HG02981 (cell line): ENCODE results near the gene LSM12.
A peak's percentile ranks its signal among the peaks of the same experiment; 100 is the strongest.
"Not testable (repeated sequence)": the region's sequence is repeated elsewhere in the genome, so short reads cannot be mapped to it uniquely, and the experiment has no call there.

Source experiments
- ATAC-seq: cut with Tn5 transposase; IDR thresholded peaks from one replicate; pipeline ENCODE4 v1.9.1; 2021; ENCODE audit warnings: mild to moderate bottlenecking, moderate library complexity; ENCODE audit not compliant: unreplicated experiment

The LSM12 gene

DNA sequence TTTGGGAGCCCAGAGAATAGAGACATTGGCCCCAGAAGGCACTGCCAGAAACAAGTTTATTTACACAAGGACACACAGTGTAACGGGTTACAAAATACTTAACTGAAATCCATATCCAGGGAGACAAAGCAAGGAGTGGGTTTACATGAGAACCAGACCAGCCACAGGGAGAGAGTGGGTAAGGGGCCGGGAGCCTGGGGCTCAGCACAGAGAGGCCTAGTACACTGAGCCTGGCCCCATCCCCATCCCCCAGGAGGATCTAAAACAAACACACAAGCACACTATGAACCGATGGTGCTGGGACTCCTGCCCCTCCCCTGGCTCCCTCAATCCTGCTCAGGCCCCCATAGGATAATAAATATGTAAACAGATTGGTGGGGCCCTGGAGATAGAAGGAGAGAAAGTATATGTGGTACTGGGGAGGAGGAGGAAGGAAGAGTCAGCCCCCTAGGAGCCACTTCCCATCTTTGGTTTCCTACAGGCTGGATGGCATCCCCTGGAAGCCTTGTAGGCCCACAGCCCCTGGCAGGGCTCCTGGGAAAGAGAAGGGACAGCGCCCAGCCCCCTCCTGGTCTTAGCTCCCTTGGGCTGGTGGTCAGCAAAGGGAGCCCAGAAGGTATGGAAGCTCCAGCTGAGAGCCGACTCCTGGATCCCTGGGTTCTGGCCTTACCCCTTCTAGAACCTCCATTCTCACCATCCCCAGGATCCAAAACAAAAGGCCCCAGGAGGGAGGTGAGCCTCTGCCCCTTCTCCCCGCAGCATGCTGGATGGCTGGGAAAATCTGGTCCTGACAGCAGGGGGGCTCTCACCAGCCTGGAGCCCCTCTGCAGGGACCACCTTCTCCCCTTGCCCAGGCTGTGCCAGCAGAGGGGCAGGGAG lies 10.5 kb upstream of the LSM12 start:
- ATAC-seq = no peak

DNA sequence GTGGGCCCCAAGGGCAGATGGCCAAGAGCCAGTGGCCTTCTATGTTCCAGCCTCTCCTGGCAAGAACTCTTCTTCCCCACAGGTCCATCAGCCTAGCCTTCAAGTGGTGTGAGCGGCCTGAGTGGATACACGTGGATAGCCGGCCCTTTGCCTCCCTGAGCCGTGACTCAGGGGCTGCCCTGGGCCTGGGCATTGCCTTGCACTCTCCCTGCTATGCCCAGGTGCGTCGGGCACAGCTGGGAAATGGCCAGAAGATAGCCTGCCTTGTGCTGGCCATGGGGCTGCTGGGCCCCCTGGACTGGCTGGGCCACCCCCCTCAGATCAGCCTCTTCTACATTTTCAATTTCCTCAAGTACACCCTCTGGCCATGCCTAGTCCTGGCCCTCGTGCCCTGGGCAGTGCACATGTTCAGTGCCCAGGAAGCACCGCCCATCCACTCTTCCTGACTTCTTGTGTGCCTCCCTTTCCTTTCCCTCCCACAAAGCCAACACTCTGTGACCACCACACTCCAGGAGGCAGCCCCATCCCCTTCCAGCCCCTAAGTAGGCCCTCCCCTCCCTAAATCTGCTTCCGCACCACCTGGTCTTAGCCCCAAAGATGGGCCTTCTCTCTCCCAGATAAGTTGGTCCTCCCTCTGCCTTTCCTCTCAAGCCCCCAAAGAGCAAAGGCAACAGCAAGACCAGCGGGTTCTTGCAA lies 9.3 kb upstream of the LSM12 start:
- no peak for ATAC-seq

DNA sequence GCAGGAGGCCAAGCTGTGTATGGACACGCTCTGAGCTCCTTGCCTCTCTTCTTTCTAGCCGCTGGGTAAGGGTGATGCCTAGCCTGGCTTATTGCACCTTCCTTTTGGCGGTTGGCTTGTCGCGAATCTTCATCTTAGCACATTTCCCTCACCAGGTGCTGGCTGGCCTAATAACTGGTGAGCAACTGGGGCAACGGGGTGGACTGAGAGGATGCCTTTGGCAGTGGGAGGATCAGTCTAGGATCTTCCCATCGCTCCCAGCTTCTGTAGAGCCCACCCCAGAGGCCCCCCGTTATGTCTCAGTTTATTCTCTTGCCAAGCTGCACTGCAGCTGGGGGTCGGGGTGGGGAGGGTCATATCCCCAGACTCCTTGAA lies 8.4 kb upstream of the LSM12 start:
- ATAC-seq = no peak

DNA sequence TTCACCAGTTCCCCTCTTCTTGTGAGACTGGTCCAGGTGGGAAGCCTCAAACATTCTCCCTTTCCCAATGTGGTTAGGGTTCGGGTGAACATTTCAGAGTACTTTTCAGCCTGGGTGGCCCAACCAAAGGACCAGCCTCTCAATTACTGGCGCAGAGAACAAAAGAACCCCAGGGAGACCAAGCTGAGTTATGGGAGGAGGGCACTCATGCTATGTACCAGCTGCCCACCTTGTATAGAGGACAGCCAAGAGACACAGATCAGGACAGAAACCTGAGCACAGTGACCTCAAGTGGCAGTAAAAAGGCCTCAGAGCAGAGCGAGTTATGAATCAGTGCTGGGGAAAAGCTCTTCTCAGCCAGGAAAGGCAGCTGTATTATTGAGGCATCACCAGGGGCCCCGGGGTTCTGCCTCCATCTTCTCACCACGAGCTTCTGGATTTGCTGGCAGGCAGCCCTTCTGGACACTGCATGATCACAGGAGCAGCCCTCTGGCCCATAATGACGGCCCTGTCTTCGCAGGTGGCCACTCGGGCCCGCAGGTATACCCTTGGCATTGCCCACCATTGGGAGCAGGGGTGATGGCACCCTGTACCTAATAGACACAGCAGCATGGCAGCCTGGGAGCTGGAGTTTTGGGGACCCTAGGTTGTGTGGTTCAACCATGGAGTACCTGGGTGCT lies 7.9 kb upstream of the LSM12 start:
- ATAC-seq = no peak

DNA sequence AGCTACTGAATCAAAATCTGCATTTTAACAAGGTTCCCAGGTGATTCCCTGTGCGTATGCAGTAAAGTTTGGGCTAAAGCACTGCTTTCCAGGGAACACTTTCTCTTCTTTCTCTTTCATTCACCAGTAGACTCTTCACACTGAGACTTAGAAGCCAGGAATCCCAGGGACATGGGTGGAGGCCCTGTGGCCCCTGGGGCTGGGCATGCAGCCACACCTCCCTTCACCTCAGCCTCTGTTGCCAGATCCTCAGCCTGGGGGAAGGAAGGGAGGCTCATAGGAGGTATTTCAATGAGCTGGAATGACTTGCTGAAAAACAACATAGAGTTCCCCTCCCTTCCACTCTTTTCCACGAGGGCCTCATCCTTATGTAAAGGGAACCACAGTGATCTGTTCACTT lies 5.3 kb upstream of the LSM12 start:
- ATAC-seq = no peak

DNA sequence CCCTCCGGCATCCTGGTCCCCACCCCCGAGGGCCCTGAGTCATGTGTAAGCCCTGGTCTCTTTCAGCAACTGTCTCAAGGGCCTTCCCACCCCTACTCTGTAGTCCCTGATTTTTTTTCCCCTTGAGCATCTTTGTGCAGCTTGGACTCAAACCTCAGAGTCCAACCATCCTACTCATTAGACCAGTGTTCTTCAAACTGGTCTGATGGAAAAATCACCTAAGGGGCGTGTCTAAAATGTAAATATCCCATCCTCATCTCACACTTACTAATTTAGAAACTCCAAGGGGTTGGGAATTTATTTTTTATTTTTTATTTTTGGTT lies 4.7 kb upstream of the LSM12 start:
- ATAC-seq = no peak

DNA sequence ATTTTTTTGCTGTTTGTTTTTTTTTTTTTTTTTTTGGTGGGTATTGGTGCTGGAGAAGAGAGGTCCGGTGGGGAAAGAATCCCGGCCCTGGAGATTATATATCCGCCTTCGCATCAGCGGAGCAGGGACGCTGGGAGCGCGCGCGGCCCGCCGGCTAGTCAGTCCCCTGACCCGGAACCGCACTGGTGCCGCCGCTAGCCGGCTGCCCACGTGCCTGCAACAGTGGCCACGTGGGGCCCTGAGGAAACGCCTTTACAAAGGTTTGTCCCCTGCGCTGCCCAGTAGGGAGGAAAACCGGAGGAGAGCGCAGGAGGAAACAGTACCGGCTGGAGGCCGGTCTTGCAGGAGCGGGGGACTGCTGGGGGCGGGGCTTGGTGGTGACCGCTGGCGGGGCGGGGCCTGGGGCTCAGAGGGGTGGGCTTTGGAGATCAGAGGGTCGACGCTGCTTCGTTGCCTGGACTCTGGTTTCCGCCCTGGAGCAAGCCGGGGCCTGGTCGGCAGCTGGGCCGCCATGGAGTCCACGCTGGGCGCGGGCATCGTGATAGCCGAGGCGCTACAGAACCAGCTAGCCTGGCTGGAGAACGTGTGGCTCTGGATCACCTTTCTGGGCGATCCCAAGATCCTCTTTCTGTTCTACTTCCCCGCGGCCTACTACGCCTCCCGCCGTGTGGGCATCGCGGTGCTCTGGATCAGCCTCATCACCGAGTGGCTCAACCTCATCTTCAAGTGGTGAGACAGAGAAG lies 4.2 kb upstream of the LSM12 start, which contains the start of gene G6PC3:
G6PC3 (plus strand) TSS at position 281 of the 743 bp plus-strand sequence; CDS start at position 512, 231 bp downstream.
- ATAC-seq = peak; percentile 61

DNA sequence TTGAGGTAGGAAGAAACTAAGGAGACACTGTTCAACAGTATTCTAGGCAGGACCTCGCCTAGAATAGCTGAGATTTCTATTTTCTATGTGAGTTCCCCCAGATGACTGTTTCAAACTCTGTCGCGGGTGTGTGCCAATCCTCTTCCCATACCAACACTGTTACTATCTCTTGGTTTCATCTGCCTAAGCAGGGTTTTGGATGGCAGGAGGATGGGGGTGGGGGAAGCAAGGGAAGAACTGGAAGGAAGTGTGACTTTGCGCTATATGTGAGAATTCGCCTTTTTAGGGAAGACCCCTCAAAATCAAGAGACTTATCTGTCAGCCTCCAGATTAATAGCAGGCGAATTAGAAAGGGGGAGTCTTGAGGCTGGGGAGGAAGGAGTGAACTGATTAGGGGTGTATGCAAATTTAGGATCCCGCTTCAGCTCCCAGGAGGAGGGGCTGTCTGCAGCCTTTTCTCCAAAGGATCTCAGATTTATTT lies 3.5 kb upstream of the LSM12 start:
- no peak for ATAC-seq

DNA sequence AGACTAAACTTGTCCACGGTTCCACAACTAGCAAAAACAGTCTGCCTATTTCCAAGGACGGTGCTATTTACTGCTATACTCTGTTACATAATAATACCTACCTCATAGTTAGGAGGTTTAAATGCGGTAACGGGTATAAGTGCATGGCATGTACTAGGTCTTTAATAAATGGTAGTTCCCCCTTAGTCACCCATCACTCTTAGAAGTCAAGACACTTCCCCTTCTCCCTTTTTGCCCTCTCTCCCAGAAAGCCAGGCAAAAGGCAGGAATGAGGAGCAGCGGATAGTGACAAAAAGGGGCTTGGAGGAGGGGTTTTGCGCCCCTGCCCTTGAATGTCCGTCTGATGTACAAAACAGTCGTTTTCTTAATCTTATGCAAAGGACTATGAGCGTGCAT lies 1.1 kb upstream of the LSM12 start:
- no peak for ATAC-seq

DNA sequence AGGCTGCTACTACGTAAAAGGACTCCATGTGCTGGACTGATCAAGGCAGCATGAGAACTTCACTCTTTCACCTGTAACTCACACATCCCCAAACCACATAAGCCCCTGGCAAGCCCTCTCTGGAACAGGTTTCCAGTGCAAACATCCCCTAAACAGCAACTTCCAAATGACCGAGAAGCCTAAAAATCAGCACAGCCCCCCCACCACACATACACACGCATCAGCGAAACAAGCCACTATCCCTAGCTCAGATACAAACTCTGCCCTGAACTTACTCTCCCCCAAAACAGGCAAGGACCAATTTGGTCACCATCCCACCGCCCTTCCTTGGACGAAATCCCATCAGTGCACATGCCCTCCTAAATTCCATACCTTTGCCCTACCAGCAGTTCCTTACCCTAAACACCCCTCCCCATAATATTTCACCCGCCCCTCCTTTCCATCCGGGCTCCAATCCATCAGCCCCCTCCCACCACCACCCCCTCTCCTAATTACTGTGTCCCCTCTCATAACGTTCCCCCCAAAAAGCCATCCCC lies 735 bp downstream of the LSM12 start:
- ATAC-seq = no peak

DNA sequence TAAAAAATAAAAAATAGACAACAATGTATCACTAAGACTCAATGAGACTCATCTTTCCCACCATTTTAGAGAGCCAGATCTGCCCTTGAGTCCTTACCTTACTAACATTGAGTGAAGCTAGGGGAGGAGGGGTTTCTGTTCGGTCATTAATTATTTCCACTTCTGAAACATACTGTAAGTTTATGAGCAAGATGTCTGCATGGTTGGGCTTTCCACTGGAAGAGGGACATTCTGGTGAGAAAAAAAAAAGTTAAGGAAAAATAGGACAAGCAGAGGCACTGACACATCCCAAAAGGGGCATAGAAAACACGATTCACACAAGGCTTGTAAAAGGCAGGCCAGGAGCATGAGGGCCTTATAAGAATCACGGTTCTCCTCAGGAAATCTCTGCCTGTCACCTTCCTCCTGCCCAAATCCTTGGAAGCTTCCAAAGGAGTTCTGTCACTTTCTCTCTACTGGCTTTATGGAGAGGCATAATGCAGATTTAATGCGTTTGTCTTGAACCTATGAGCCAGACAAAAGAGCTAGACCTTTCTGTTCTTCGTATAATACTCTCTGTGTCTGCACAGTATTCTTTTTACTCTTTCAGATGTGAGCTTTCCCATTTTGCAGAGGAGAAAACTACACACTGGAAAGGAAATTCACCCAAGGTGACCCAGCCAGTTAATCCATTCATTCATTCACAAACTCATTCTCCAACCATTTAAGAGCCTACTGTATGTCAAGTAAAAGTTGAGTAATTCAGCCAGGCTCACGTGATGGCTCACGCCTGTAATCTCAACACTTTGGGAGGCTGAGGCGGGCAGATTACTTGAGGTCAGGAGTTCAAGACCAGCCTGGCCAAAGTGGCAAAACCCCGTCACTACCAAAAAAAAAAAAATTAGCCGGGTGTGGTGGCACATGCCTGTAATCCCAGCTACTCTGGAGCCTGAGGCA lies 2.5 kb downstream of the LSM12 start:
- no peak for ATAC-seq

DNA sequence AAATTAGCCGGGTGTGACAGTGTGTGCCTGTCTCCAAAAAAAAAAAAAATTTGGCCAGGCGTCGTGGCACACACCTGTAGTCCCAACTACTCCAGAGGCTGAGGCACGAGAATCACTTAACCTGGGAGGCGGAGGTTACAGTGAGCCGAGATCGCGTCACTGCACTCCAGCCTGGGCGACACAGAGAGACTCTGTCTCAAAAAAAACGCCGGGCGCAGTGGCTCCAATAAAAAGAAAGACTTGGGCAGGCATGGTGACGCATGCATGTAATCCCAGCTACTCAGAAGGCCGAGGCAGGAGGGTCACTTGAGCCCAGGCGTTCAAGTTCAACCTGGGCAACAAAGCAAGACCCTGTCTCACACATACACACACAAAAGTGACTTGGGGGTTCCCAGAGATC lies 3.6 kb downstream of the LSM12 start:
- no peak for ATAC-seq

DNA sequence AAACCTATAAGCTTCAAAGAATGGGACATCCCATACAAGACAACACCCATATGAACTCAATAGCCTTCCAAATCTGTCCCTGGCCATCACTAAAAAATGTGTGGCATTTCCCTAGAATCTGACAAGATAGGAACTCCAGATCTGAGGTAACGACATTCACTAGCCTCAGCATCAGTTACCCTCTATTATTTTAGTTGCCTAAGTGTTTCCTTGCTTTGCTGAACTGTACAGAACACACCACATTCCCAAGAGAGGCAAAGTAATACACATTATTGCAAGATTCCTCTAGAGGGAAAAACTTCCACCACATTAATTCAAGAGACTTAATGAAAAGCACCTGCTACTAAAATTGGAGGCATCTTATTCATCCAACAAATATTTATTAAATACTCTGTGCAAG lies 5.0 kb downstream of the LSM12 start:
- ATAC-seq = no peak

DNA sequence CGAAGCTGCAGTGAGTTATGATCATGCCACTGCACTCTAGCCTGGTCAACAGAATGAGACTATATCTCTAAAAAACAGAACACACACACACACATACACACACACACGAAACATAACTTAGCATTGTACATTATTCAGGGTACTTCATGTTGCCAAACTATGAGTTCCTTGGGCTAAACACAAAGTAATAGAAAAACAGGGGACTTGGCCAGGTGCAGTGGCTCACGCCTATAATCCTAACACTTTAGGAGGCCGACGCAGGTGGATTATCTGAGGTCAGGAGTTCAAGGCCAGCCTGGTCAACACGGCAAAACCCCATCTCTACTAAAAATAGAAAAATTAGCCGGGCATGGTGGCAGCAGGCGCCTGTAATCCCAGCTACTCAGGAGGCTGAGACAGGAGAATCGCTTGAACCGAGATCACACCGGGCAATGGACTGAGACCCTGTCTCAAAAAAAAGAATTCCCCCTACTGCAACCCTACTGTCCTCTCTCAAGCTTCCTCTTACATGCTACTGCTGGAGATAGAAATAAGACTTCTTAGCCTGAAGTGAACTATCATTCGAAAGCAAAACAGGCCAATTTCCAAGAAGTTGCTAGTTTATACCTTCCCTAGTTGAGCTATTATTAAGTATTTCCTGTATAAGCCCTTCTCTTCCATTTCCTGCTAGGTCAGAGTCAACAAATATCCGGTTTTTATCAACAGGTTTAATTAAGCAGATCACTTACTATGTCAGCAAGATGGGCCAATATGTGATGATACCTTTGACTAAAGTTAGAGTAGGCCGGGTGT lies 7.2 kb downstream of the LSM12 start:
- ATAC-seq = no peak

DNA sequence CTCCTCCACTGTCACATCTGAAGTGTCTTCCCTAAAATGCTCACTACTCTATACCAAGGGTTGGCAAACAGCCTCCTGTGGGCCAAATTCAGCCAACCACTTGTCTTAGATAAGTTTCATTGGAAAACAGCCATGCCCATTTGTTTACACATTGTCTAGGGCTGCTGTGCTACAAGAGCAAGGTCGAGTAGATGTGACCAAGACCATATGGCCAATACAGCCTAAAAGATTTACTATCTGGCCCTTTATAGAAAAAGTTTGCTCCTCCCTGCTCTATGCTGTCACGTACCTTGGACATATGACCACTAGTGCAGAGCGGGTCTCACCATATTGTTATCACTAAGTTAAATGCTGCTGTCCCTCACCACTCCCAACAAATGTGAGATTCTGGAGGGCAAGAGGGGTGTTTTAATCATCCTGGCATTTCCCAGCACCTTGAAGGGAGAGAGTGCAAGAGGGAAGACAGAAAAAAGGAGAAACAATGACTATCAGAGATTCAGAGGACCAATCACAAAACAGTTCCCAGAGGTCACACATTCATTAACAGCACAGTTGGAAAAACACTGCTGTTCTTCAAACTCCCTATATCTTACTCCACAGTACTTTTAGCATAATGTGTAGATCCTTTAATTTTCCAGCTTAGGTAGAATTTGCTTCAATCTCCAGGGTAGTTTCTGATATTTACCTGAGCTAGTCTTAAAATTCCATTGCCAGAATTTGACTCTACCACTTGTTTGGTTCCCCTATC lies 13.2 kb downstream of the LSM12 start:
- ATAC-seq = no peak

DNA sequence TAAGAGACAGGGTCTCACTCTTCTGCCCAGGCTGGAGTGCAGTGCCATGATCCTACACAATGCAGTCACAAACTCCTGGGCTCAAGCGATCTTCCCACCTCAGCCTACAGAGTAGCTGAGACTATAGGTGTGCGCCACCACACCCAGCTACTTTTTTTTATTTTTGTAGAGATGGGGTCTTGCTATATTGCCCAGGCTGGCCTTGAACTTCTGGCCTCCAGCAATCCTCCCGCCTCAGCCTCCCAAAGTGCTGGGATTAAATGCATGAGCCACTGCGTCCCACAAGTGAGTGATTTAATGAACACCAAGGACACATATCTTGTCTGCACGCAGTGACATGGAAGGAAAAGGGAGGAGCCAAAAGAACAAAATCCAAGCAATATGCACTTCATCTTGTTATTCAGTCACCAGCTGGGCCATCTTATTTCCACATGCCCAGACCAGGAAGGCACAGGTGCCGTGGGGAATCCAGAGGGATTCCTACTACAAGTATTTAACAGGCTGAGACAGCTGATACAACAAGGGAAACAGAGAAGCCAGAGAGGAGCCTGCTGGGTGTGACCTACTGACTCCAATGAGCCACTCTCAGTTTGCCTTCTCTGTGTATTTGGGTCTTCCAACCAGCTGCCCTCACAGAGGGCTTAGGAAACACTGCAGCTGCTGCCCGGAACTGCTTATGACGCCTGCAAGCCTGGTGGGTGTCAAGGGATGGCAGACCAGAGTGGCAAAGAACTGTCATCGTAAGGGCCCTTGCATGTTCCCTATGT lies 17.0 kb downstream of the LSM12 start:
- no peak for ATAC-seq

DNA sequence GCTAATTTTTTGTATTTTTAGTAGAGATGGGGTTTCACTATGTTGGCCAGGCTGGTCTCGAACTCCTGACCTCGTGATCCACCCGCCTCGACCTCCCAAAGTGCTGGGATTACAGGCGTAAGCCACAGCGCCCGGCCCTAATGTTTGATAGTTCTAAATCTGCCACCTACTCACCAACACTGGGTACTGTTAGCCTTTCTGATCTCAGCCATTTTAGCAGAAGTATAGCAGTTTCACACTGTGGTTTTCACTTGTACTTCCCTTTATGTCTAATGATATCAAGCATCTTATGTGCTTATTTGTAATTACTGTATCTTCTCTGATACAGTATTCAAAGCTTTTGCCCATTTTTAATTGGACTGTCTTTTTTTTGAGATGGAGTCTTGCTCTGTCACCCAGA lies 19.6 kb downstream of the LSM12 start:
- ATAC-seq = not testable (repeated sequence)
